ENCODE measurements around the gene FUZ. TPM values are rescaled to one million over a fixed set of nuclear protein-coding genes. Genes with fewer than 3 reads are reported as not detected.

Gene FUZ
- total and polyA plus RNA-seq, 2 of the 8 experiments (the other 6 are each of a cell fraction or from before 2014, with no cell fraction given): 28.4 to 33.9 TPM

DNA sequence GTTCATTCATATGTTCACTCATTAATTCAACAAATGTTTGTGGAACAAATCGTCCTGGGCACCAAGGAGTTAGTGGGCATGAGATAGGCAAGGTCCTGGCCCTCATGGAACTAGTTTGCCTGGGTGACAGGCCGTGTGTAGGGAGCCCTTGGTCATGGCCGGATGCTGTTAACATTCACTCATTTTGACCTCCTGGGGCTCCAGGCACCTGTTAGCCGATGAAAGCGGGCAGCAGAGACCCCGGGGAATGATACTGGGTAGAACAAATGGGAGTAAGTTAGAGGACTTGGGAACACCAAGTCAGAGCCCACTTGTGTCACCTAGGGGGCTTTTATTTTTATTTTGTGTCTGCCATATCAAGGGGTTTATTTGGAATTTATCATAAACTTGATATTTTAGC lies 11.6 kb upstream of the FUZ start (continued):
- no peak for TF ChIP-seq SRF (IDR thresholded peaks at IDR 0.05; ENCODE audit: low read depth, low read length)
- no peak for TF ChIP-seq GTF2F1 (IDR thresholded peaks at IDR 0.05; ENCODE audit: borderline replicate concordance, low read depth, low read length)
- no peak for TF ChIP-seq ATF2 (IDR thresholded peaks at IDR 0.05; ENCODE audit: low read length)
- TF ChIP-seq JUND (IDR thresholded peaks at IDR 0.05; ENCODE audit: low read length): no peak
- TF ChIP-seq TBP (IDR thresholded peaks at IDR 0.05; ENCODE audit: low read depth, low read length): no peak
- TF ChIP-seq NRF1 (IDR thresholded peaks at IDR 0.05; ENCODE audit: low read depth, low read length): no peak
- TF ChIP-seq POLR2AphosphoS5 (IDR thresholded peaks at IDR 0.05; ENCODE audit: low read depth, low read length): no peak
- no peak for TF ChIP-seq KDM4A (IDR thresholded peaks at IDR 0.05; ENCODE audit: low read depth, low read length, severe bottlenecking)
- no peak for TF ChIP-seq ASH2L (IDR thresholded peaks at IDR 0.05; ENCODE audit: low read length)

Data from H1 (cell line).